A375 (cell line): ENCODE data around the gene KRTAP10-5. TPM values are rescaled to one million over a fixed set of nuclear protein-coding genes. Genes with fewer than 3 reads are reported as not detected.

Source experiments
- total RNA-seq: library from RNA; depleted of rRNA; stranded (reverse); fragments of >200 nt; shearing (Covaris generic); gene quantifications from 2 replicates; pipeline ENCODE4 v1.2.3, GENCODE V29; 2014; rRNA removed

KRTAP10-5 gene
- not detected in 2 replicates for total RNA-seq

GRCh38 chr21:44580231-44580821 lies at the start of gene KRTAP10-5:
Gene KRTAP10-5, minus strand, starts transcription at chr21:44580604. Its CDS starts 26 bp downstream, at chr21:44580578.

GRCh38 chr21:44626673-44627143 lies 46.3 kb upstream of the KRTAP10-5 start, which contains the start of gene KRTAP10-9:
Gene KRTAP10-9, plus strand, starts transcription at chr21:44627093. Its CDS starts 79 bp downstream, at chr21:44627172.

GRCh38 chr21:44612029-44612486 lies 31.7 kb upstream of the KRTAP10-5 start, which contains the start of gene KRTAP10-8:
Gene KRTAP10-8, plus strand, starts transcription at chr21:44612079. Its CDS starts 22 bp downstream, at chr21:44612101.

GRCh38 chr21:44600118-44600978 lies 19.9 kb upstream of the KRTAP10-5 start, which contains the start of gene KRTAP10-7:
Gene KRTAP10-7, plus strand, starts transcription at chr21:44600597. Its CDS starts 25 bp downstream, at chr21:44600622.

GRCh38 chr21:44592446-44593311 lies 12.3 kb upstream of the KRTAP10-5 start, which contains the start of gene KRTAP10-6:
Gene KRTAP10-6, minus strand, starts transcription at chr21:44592505. Its CDS starts 21 bp downstream, at chr21:44592484.

GRCh38 chr21:44573630-44574456 lies 6.6 kb downstream of the KRTAP10-5 start, which contains the start of gene KRTAP10-4:
Gene KRTAP10-4, plus strand, starts transcription at chr21:44573729. Its CDS starts 30 bp downstream, at chr21:44573759.

GRCh38 chr21:44558695-44559094 lies 21.7 kb downstream of the KRTAP10-5 start, which contains the start of gene KRTAP10-3:
Gene KRTAP10-3, minus strand, starts transcription at chr21:44558795. Its CDS starts 80 bp downstream, at chr21:44558715.

GRCh38 chr21:44551340-44551961 lies 29.0 kb downstream of the KRTAP10-5 start, which contains the start of gene KRTAP10-2:
Gene KRTAP10-2, minus strand, starts transcription at chr21:44551505. Its CDS starts 47 bp downstream, at chr21:44551458.

GRCh38 chr21:44539991-44540666 lies 40.3 kb downstream of the KRTAP10-5 start, which contains the start of gene KRTAP10-1:
Gene KRTAP10-1, minus strand, starts transcription at chr21:44540195. Its CDS starts 45 bp downstream, at chr21:44540150.

Other genes with a start within 250 kb of the KRTAP10-5 start
- gene CFAP410, start 241.2 kb downstream of the KRTAP10-5 start, total RNA-seq: 15.6 and 16.9 TPM in 2 replicates
- gene TRPM2, start 227.0 kb downstream of the KRTAP10-5 start, total RNA-seq: 11.1 and 11.2 TPM in 2 replicates
- 0.08 and 0.11 TPM in 2 replicates for gene LRRC3, start 125.1 kb downstream of the KRTAP10-5 start, total RNA-seq
- not detected in 2 replicates for gene KRTAP10-1, start 40.4 kb downstream of the KRTAP10-5 start, total RNA-seq
- gene KRTAP10-2, start 29.1 kb downstream of the KRTAP10-5 start, total RNA-seq: not detected in 2 replicates
- not detected in 2 replicates for gene KRTAP10-3, start 21.8 kb downstream of the KRTAP10-5 start, total RNA-seq
- gene KRTAP10-4, start 6.9 kb downstream of the KRTAP10-5 start, total RNA-seq: not detected in 2 replicates
- not detected in 2 replicates for gene KRTAP10-6, start 11.9 kb upstream of the KRTAP10-5 start, total RNA-seq
- not detected in 2 replicates for gene KRTAP10-7, start 20.0 kb upstream of the KRTAP10-5 start, total RNA-seq
- not detected in 2 replicates for gene KRTAP10-8, start 31.5 kb upstream of the KRTAP10-5 start, total RNA-seq
- not detected in 2 replicates for gene KRTAP10-9, start 46.5 kb upstream of the KRTAP10-5 start, total RNA-seq
- gene KRTAP10-10, start 56.8 kb upstream of the KRTAP10-5 start, total RNA-seq: not detected in 2 replicates
- not detected in 2 replicates for gene KRTAP10-11, start 65.8 kb upstream of the KRTAP10-5 start, total RNA-seq
- not detected in 2 replicates for gene KRTAP12-4, start 74.1 kb upstream of the KRTAP10-5 start, total RNA-seq
- gene KRTAP12-3, start 77.3 kb upstream of the KRTAP10-5 start, total RNA-seq: not detected in 2 replicates
- not detected in 2 replicates for gene KRTAP12-2, start 86.3 kb upstream of the KRTAP10-5 start, total RNA-seq
- not detected in 2 replicates for gene KRTAP12-1, start 101.6 kb upstream of the KRTAP10-5 start, total RNA-seq
- gene KRTAP10-12, start 116.6 kb upstream of the KRTAP10-5 start, total RNA-seq: not detected in 2 replicates
- not detected in 2 replicates for gene TSPEAR, start 131.0 kb upstream of the KRTAP10-5 start, total RNA-seq
- 97.2 and 114 TPM in 2 replicates for gene UBE2G2, start 221.2 kb upstream of the KRTAP10-5 start, total RNA-seq
- 52.6 and 57.9 TPM in 2 replicates for gene SUMO3, start 237.5 kb upstream of the KRTAP10-5 start, total RNA-seq